ENCODE measurements around the gene FGD2. TPM values are rescaled to one million over a fixed set of nuclear protein-coding genes. Genes with fewer than 3 reads are reported as not detected.

The FGD2 gene
- total RNA-seq, 1 experiment from 2014 or later = 0.13 TPM

DNA sequence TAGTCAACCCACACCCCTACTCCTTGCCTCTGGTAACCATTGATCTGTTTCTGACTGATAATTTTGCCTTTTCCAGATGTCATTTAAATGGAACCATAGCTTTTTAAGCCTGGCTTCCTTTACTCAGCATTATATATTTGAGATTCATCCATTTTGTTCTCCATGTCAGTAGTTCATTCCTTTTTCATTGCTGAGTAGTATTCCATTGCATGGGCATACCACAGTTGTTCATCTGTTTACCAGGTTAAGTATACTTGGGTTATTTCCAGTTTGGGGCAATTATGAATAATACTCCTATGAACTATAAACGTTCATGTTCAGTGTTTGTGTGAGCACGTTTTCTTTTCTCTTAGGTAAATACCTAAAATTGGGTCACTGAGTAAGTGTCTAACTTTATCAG lies 25.1 kb downstream of the FGD2 start:
- Histone ChIP-seq H4K8ac (replicated peaks; ENCODE audit: insufficient read length, low read depth, low read length) (no peak overlapping the region), H4K91ac (ENCODE audit: insufficient read length, low read depth, low read length) (no peak overlapping the region), H3K79me1 (ENCODE audit: insufficient read depth, low read depth, low read length, poor library complexity, severe bottlenecking) (no peaks in the 10 kb centered on the region), H2AFZ (ENCODE audit: low read length) (no peak overlapping the region), H3K14ac (ENCODE audit: insufficient read depth, low read length) (no peak overlapping the region), H3K4ac (ENCODE audit: low read depth, low read length) (no peak overlapping the region), H2BK15ac (ENCODE audit: low read depth, low read length) (no peak overlapping the region), H3K79me2 (ENCODE audit: insufficient read depth, low read length) (no peaks in the 10 kb centered on the region), H2BK120ac (ENCODE audit: low read depth, low read length, poor library complexity, severe bottlenecking) (no peak overlapping the region), H2BK20ac (ENCODE audit: low read depth, low read length, poor library complexity, severe bottlenecking) (no peak overlapping the region), H3K9ac (ENCODE audit: extremely low read depth, insufficient read length, low read length) (no peak overlapping the region), H2AK5ac (ENCODE audit: insufficient read length, low read length) (no peak overlapping the region), H3K4me2 (ENCODE audit: insufficient read depth, insufficient read length, low read length) (no peak overlapping the region), H3K27me3 (ENCODE audit: insufficient read depth, low read length) (no peaks in the 10 kb centered on the region), H4K20me1 (ENCODE audit: control insufficient read depth, insufficient read depth, insufficient read length) (no peaks in the 10 kb centered on the region), H2BK5ac (ENCODE audit: insufficient read length, low read length) (no peak overlapping the region), H3K23ac (ENCODE audit: insufficient read length, low read depth, low read length) (no peak overlapping the region), H3K9me3 (ENCODE audit: control insufficient read depth, low read depth, low read length) (no peaks in the 10 kb centered on the region), H3K27ac (ENCODE audit: insufficient read length, low read depth, low read length) (no peak overlapping the region), H3K23me2 (ENCODE audit: insufficient read length, low read depth, low read length, poor library complexity, severe bottlenecking) (no peaks in the 10 kb centered on the region), H3T11ph (ENCODE audit: low read length) (no peak overlapping the region), H4K5ac (ENCODE audit: insufficient read length, low read depth, low read length) (no peak overlapping the region), H3K56ac (ENCODE audit: insufficient read length, low read depth, low read length) (no peak overlapping the region), H3K4me1 (ENCODE audit: insufficient read depth, low read length) (no peaks in the 10 kb centered on the region), H3K18ac (ENCODE audit: insufficient read length, low read depth, low read length) (no peak overlapping the region), H2BK12ac (ENCODE audit: insufficient read length, low read depth, low read length) (no peak overlapping the region)
- no peak for DNase-seq
- no peak overlapping the region for H3K4me3 Mint-ChIP-seq
- peaks cover 8 to 11% of the 10 kb centered on the region in 2 experiments for H3K9me3 Mint-ChIP-seq
- 0 out of 4 replicates have a peak, but pooled peaks cover 0 to 2% of the 10 kb centered on the region in 2 experiments for H3K4me1 Mint-ChIP-seq
- H3K36me3 Mint-ChIP-seq (ENCODE audit: insufficient read depth in 1 of 3, low read depth in 3 of 3) = peaks cover 0 to 9% (median 4%) of the 10 kb centered on the region in 3 experiments; a peak in 6 of 7 replicates
- no peaks in the 10 kb centered on the region for H3K27me3 Mint-ChIP-seq (ENCODE audit: low read depth)
- WGBS (ENCODE audit: extremely low coverage, insufficient read length, low lambda C conversion rate) = no CpG with 5 or more reads among the region's 2 CpGs
- TF ChIP-seq, protein P1, sequence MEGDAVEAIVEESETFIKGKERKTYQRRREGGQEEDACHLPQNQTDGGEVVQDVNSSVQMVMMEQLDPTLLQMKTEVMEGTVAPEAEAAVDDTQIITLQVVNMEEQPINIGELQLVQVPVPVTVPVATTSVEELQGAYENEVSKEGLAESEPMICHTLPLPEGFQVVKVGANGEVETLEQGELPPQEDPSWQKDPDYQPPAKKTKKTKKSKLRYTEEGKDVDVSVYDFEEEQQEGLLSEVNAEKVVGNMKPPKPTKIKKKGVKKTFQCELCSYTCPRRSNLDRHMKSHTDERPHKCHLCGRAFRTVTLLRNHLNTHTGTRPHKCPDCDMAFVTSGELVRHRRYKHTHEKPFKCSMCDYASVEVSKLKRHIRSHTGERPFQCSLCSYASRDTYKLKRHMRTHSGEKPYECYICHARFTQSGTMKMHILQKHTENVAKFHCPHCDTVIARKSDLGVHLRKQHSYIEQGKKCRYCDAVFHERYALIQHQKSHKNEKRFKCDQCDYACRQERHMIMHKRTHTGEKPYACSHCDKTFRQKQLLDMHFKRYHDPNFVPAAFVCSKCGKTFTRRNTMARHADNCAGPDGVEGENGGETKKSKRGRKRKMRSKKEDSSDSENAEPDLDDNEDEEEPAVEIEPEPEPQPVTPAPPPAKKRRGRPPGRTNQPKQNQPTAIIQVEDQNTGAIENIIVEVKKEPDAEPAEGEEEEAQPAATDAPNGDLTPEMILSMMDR (conservative IDR thresholded peaks at IDR 0.05) = no peak
- H3K27ac Mint-ChIP-seq = no peak overlapping the region
